Globus pallidus (tissue), 1 donor: ENCODE results near the gene RALGDS.

Experiments
- DNase-seq: peaks from one replicate; pipeline ENCODE4 v3.0.0-alpha.2; 2015; ENCODE audit warnings: low spot score

The RALGDS gene

GRCh38 chr9:133119103-133119845 is 1.8 kb downstream of the RALGDS start:
- peak; percentile 93 for DNase-seq

GRCh38 chr9:133118568-133118967 is 2.5 kb downstream of the RALGDS start:
- no peak for DNase-seq

GRCh38 chr9:133118179-133118520 is 2.9 kb downstream of the RALGDS start:
- no peak for DNase-seq

DNA sequence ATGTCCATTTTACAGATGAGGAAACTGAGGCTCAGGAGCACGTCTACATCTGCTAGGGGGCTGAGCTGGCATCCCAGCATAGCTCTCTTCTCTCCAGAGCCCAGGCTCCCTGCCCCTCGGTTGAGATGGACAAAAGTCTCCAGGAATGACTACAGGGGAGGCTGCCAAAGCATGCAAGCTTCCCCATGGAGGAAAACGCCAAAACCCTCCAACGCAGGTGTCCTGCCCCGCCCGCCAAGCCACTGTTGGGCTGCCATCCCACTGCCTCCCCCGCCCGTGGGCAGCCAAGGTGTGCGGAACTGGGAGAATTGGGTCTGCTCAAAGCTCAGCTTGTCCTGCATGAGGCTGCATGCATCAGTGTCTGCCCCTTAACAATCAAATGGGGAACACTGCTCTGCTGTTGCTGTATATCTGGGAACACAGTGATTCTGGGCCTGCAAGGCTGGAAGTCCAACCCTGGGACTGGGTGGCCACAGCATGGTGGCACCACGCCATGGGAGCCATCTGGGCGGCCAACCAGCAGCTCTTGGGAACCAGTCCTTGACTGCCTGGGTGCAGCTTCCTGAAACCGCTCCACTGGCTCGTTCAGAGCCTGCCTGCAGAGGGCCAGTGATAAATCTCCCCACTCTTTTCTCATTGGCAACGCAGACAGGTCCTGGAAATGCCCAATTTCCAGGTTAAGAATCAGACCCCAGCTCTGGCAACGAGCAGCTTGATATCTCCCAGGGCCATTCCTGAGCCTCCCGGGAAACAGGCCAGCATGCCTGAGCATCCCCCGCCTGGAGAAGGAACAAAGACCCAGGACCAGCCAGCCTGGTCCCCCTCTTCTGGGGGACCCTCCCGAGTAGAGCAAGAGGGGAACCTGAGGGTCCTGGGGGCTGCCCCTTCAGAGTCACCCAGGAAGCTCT is 3.5 kb downstream of the RALGDS start:
- peak; percentile 94 for DNase-seq

DNA sequence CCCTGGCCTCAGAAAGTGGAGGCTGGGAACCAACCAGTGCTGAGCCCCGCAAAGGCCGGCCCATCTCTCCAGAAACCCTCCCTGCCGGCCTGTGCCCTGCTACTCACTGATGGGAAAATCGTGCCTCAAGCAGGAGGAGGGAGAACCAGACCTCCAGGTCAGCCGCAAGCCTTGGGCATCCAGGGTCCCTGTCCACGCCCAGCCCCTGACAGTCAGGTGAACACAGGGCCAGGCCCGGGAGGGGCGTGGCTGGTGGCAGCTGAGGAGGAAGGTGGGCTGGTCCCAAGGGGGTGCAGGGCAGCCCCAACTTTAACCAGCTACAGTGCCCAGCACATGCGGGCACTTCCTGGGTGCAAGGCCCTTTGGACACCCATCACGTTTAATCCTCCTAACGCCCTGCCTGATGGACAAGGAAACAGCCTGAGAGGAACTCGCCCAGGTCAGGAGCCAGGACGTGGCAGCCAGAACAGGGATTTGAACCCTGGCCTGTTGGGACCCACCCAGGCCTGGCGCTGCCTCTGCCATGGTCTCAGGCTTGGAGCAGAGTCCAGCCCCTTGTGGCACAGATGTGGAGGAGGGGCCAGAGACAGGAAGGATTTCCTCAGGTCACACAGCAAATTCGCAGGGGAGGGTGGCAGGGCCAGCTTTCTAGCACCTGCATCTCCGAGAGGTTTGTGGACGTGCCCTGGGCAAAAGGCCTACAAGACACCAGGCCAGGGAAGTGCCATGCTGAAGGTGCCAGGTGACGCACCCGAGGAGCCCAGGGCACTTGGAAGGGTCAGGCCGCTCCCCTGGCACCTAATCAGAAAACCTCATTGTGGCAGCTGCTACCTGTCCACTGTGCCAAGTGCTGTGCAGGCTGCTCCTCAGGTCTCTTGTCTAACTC is 4.5 kb downstream of the RALGDS start:
- no peak for DNase-seq

GRCh38 chr9:133115604-133116345 is 5.3 kb downstream of the RALGDS start:
- no peak for DNase-seq

DNA sequence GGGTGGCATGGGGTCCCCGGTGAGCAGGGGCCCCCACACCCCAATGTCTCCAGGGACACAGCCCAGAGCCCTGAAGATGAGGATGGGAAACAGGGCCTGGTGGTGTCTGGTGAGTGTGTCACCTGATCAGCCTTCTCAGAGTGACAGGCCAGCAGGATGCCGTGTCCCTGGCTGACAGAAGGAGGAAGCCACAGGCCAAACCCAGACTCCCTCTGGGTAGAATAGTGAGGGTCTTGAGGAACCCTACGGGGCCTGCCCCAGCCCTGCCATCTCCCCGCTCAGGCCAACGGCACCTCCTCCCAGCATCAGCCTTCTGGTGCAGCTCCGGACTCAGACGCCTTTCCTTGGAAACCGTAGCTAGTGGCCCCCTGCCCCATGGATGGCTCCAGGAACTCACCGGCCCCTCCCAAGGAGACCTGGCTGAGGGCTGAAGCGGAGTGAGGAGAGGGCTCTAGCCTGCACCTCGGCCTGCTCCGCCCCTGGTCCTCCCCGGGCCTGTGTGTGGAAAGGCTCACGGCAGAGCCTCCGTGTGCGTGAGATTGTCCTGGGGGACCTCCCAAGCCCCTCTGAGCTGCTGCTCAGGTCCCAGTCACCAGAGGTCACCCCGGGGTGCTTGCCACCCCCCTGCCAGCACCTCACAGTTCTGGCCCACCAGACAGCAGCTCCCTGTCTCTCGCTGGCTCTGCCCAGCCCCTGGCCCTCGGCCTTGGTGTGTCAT is 6.0 kb downstream of the RALGDS start:
- no peak for DNase-seq

- peak; percentile 84 for DNase-seq
Observed at GRCh38 chr9:133113949-133114885, 6.8 kb downstream of the RALGDS start.

GRCh38 chr9:133113163-133113948 is 7.7 kb downstream of the RALGDS start:
- no peak for DNase-seq

GRCh38 chr9:133112663-133113026 is 8.4 kb downstream of the RALGDS start:
- DNase-seq, result no peak

GRCh38 chr9:133111808-133112662 is 9.0 kb downstream of the RALGDS start:
- DNase-seq, result no peak

DNA sequence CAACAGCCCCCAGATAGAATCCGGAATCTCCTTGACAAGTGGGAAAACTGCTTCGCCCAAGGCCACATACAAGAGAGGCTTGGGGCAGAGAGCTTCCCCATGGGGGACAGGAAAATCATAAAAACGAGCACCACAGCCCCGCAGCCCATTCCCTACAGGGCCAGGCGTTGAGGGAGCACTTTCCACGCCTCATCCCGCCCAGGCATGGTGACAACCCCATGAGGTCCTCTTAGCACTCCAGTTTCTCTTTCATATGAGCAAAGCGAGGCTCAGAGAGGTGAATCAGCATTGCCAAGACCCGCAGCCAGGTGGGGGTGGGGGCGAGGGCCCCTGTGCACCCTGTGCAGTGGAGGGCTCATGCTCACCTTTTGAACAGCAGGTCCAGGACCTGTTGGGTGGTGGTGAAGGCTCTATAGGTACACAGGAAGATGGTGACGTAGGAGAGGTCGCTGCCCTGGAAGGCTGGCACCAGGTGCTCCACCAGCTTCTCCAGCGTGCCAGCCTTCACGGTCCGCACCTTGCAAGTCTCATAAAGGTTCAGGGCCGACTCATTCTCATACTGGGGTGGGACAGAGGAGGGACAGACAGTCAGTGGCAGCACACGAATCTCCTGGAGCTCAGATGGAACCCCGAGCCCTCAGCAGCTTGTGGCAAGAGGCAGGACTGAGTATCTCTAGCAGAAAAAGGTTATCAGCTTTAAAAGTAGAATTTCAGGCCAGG is 10.9 kb downstream of the RALGDS start:
- no peak for DNase-seq

DNA sequence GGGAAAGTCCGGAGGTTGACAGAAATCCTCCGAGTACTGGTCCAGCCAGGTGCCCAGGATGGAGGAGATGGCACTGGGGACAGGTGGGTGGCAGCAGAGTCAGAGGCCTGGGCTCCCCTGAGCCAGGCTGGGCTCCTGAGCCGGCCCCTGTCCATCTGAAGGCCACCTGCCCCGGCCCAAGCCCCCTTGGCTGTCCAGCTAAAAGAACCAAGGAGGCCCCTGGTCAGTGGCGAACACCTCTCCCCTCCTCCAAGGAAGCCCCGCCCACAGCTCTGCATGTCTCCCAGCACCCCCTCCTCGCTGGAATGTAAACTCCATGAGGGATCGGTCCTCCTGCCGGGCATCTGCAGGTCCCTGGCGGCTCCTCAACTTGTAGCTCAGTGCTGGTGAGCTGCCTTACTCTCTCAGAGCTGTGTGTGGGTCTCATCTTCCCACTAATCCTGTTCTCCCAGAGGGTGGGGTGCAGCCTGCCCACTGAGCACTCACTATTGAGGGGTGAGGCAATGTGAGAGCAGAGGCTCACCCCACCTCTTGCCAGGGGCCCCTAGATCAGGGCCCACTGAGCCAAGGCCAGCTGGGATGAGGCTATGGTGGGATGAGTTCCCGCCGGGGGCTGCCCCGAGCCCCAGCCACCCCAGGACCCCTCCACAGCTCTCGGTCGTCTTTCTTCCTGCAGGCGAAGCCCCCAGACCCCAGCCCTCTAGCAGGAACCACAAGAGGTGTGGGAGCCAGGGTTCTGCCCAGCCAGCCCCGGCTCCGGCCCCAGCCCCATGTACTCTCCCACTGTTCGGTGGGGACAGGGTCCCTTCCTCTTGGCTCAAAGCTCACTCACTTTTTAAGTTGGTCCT is 12.0 kb downstream of the RALGDS start:
- DNase-seq, result no peak

GRCh38 chr9:133107961-133108793 is 12.9 kb downstream of the RALGDS start:
- no peak for DNase-seq

DNA sequence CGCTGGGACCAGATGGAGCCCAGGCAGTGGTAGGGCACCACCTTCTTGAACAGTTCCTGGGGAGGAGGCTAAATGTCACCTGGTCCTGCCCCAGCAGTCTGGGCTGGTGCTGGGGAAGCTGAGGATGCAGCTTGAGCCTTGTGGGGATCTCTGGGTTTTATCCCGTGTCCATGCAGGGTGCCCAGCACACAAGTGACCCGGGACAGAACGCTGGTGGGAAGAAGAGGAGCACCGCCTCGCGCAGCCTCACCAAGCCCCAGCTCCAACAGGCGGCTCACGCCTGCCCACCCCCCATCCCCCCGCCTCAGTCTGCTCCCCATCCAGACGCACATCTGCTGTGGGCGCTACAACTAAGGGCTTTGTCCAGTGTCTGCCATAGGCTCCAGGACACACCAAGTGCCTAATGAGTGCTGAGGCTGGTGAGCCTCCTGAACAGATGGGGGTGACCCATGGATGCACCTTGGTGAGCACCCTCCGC is 13.8 kb downstream of the RALGDS start:
- DNase-seq, result no peak
